Ecto neural progenitor cell (in vitro differentiated cells): Measurements from ENCODE around the gene CETN3.

Experiments
- DNase-seq: peaks from one replicate; pipeline ENCODE4 v3.0.0-alpha.2; 2018; ENCODE audit warnings: low spot score

CETN3 gene

DNA sequence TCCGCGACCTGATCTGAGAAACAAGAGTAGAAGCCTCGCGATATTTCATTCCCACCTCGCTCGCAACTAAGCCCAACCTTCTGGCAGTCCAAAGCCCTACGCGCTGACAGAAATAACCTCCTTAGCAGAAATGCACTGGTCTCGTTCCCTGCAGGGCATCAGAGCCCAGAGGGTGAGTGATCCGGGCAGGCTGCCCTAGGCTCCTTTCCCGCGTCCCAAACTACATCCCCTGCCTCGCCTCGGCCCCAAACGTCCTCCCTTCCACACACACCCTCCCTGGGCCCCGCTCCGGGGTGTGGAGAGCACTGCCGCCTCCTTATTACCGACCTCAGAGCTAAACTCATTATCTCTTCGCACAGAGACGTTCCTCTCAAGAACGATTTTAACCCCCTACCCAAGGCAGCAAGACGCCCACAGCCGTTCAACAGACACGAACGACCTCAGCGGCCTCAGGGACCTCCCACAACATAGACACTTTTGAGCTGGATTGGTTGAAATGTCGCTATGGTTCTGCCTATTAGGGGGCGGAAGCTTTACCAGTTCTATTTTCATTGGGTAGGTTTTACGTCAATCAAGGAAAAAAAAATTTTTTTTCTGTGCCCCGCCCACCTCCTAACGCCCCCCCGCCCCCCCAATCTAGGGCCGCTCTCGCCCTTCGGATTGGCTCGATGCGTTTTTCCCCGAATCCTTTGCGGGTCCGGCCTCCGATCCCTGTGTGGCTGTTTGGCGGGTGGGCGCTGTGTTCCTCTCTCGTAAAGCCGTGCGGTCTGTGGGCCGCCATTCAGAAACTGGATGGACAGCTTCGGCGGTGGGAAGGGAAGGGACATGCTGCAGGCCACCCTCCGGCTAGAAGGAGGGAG lies at the start of gene CETN3:
TSS of gene CETN3 (minus strand) at position 439 of the 860 bp plus-strand sequence. CDS start at position 344, 95 bp downstream.
- peak; percentile 95 for DNase-seq

DNA sequence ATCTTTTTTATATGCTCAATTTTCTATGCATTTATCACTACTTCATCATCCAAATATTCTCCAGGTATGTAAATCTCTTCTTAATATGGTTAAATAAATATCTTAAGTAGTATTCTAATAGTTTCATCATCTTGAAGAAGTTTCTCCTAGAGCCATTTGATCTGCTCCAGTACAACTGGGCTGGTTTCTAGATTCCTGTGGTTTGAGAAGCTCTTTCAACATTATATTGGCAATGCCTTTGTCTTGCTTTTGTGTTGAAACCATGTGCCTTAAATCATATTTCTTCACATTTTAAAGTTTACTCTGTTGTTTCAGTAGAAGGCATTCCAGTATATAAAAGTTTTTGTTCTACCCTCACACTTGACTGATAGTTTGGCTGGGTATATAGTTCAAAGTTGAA lies 37.4 kb upstream of the CETN3 start:
- DNase-seq, result no peak

DNA sequence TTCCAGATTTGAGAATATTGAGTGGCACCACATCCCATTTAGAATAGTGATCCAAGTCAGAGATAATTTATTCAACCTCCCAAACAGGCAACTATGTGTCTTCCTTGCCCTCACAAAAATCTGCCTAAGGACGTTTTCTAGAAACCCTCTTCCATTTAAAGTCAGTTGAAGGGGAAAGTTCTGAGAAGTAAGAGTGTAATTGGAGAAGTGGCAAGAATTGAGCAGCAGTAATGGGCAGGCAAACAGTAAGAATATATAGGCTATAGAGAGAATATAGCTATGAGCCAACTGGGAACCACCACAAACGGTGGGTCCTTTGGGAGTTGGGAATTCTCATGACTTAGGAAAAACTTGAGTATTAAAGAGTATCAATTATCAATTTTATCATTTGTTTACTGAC lies 31.1 kb upstream of the CETN3 start:
- no peak for DNase-seq

DNA sequence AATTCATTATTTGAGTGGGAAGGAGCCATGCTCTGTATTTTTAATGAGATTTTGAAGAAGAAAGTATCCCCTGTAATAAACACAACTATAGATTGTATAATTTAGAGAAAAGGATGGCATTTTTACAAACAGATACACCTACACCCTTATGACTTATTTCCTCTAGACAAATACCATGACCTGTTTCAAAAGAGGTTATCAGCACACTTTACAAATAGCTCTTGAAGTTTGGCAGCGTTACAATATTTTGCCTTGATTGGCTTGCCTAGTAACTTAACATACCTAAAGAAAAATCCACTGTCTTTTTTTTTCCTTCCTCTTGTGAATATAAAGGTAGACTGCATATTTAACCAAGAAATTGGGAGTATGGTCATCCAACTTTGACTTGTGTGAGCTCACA lies 28.5 kb upstream of the CETN3 start:
- DNase-seq, result no peak

DNA sequence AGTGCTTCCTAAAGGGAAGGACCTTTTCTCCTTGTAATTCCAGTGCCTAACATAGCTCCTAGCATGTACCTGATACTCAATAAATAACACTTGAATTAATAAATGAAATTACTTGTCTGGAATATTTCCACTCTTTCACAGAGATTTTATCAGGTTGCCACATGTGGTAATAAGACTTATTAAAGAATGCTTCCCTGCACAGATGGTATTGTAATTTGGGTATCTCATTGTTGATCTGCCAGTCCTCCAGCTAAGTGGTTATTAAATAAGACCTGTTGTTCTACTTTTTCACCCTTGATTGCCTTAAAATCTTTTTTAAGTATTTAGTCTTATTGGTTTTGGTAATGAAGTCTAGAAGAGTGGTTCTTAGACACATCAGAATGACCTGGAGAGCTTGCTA lies 28.1 kb upstream of the CETN3 start:
- no peak for DNase-seq

DNA sequence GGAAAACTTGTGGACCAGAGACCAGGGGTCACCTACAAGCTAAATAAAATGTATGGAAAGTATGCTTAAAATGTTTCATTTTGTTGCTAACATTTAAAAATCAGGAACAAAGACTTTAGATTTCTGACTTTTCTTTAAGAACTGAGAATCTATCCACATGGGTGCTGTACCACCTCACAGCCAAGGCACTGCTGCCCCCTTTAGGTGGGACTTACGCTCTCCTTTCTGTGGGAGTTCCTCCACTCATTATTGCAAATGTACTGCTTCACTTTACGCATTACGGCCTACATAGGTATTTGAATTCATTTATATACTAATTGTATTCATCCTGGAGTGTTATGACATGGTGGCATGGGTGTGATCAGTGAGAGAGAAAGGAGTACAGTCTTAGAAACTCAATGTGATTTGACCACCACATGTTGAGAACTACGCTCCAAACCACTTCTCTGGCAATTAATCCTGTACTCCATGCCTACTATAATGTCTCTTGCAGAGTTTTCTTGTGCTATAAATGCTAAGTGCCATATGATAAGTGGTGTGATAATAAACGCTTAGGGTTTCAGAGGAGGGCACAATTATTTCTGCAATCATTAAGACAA lies 24.7 kb upstream of the CETN3 start:
- peak; percentile 55 for DNase-seq

GRCh38 chr5:90424245-90424644 lies 14.7 kb upstream of the CETN3 start:
- DNase-seq, result no peak

DNA sequence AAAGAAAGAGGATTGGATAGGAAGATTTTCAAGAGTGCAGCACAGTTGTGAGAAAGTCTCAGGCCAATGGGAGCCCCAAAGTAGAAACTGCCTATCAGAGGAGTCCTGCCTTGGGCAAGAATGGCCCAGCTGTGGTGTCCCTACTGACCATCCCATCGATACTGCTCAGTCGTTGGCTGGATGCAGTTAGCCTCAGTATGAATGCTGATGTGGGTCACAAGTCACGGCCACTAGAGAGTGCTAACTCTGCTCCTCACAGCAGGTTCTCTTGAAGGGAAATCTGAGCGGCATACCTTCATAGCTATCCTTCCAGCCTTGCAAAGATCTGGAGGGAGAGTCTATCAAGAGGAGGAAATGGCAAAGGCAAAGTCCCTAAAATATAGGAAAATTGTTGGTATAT lies 11.6 kb upstream of the CETN3 start:
- peak; percentile 58 for DNase-seq

DNA sequence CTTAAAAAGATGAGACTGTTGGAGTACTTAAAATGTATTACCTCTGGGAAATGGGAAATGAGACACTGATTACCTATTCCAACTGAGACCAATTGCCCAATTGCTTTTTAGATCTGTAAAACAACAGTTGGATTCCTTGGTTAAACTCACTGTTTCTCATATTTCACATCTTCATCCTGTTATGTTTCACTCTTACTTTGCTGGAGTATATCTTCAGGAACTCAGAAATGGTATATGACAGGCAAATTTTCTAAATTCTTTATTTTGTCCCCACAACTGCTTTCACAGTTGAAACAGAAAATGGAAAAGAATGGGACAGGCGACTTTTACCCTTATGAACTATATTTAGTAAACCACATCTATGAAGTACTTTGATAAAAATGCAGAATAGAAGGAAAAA lies 8.7 kb upstream of the CETN3 start:
- no peak for DNase-seq

GRCh38 chr5:90410178-90410762 lies 714 bp upstream of the CETN3 start:
- no peak for DNase-seq

DNA sequence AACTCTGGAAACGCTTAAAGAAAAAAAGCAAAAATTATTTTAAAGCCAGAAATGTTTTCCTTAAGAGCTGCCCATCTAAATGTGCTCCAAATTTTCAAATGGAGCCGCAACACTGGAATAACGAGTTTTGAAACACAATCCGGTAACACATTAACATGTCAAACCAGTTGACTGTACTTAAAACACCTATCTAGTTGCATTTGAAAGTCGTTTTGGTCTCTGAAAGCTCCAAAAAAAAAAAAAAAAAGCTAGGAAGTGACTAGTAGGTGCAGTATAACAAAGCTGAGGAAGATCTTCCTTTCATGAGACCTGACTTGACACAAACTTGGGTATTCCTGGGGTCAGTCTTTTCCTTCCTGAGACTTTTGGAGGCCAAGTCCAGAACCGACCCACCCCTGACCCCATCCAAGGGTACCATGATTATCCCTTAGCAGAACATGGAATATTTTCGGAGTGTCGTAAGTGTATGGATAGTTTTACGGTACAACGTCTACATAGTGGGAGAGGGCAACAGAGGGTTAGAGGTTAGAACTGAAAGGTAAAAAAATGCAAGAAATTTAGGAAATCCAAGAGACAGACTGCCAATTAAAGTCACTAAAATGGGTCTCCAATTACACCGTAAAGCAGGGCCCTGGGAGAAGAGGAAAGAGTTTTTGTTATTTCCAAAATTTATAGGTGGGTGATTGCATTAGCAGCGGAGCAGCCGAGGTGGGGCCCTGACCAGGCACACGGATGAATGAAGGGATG lies 812 bp downstream of the CETN3 start:
- no peak for DNase-seq

GRCh38 chr5:90406466-90406865 lies 3.1 kb downstream of the CETN3 start:
- DNase-seq, result no peak

- DNase-seq, result no peak
These were observed 6.9 kb downstream of the CETN3 start for GRCh38 chr5:90402521-90403255.

DNA sequence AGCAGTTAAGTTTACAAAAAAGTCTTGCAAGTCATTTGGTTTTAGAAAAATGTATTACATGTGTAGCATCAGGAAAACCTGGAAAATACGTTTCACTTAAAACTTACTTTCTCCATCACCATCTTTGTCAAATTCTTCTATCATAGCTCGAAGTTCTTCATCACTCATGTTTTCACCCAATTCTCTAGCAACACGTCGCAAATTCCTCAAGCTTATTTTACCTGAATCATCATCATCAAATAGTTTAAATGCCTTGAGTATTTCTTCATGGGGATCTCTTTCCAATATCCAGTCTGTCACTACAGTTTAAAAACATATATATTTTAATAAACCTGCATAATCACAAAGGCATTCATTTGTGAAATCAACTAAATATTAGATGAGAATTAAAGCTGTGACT lies 10.3 kb downstream of the CETN3 start:
- no peak for DNase-seq

DNA sequence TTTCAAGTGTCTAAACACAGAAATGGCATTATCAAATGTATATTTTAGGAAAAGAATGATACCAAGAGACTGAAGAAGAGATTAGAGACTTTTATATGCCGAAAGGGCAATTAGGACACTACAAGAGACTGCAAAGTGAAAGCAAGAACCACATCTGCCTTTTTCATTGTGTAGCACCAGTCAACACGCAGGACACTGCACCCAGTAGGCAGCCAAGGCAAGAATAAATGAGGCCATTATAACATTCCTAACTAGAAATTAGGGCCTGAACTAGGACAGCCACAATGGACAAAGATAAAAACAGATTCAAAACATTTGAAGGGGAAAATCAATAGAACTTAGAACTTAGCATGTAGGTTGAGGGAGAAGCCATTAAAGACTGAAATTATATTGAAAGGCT lies 10.8 kb downstream of the CETN3 start:
- DNase-seq, result no peak

DNA sequence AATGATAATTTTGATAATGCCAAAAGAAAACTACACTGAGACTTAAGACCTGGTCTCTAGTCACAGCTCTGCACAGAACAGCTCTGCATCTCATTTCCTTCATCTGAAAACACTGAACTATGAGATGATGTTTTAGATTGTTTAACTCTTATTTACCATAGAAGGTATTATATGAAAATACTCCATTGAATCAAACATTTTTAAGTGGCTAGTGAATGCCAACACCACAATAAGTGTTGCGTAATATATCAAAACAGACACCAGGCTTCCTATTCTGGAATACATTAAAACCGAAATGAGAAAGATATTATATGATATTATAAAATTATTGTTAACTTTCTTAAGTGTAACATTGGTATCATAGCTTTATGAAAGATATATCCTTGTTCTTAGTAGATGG lies 14.6 kb downstream of the CETN3 start:
- DNase-seq, result no peak

DNA sequence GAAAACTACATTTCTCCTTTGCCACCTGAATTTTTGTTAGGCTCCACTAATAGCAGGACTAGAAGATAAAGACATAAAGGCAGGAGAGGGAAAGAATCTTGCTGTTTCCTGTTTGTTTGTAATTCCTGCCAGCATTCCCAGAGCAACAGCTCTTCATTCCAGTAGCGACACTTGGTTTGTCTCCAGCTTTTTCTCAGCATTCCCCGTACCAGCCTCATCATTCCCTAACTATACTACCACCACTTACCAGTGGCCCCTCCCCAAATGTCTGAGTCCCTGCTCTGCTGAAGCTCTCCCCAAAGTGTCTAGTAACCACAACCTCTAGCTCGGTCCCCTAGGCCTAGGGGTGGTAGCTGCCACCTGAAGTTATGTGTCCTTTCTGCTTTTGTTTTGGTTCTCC lies 18.6 kb downstream of the CETN3 start:
- DNase-seq, result no peak

DNA sequence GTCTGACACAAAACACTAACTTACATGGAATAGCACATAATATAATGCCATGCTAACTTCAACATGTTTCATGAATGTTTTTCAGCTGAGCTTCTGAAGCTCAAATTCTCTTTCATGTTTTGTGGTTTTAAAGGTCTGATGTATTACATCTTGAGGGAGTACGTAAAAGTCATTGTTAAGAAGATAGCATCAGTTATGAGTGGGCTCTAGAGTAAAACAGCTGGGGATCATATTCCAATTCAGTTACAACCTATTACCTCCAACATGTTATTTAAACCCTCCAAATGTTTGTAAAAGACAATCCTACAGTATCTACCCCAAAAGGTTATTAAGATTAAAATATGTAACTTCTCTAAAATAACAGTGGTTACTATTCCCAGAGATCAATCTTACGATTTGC lies 19.2 kb downstream of the CETN3 start:
- DNase-seq, result no peak

- no peak for DNase-seq
These were observed 22.0 kb downstream of the CETN3 start for GRCh38 chr5:90387508-90387907.

DNA sequence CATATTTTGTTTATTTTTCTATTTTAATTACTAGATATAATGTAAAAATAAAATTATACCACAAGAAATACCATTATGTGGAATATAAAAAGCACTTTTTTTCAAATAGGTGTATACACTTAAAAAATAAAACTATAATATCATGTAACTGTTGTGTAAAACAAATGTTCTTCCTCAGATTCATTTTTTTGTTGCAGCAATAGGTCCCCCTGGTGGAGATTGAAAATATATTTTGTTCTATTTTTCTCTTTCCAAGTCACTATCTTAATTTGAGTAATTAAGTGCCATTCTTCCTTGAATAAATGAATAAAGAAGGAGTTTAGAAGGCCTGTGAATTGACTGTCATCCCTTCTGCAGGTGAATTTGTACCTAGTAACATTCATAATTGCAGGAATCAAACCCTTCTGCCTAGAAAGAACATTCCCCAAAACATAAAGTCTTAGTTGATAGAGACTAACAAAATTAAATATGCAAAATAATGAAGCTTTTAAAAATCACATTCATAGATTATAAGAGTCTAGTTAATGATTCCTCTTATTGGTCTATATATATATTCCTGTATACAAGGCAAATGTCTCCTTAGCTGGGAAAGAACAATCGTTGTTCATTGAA lies 23.4 kb downstream of the CETN3 start:
- DNase-seq, result no peak

- no peak for DNase-seq
These were observed 25.2 kb downstream of the CETN3 start for GRCh38 chr5:90384389-90384788.

DNA sequence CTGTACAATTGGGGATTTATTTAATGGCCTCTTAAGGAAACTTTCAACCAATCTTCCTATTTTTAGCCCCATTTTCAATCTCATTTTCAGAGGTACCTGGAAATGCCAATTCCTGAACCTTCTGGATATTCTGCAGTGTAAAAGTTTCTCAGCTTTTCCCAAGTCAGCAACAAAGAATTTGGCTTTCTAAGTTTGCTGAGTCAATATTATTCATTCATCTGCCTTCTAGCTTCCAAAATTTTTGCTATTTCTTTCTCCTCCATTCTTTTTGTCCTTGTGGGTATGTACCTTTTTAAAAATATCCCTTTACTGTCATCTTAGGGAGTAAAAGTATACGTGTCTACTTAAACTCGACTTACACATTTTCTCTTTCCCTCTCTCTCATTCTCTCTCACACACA lies 25.7 kb downstream of the CETN3 start:
- no peak for DNase-seq
